SJSA1 (cell line): Measurements from ENCODE around the gene FHL2. TPM values are rescaled to one million over a fixed set of nuclear protein-coding genes. Genes with fewer than 3 reads are reported as not detected.
"Not testable (repeated sequence)": the region's sequence is repeated elsewhere in the genome, so short reads cannot be mapped to it uniquely, and the experiment has no call there.

Source experiments
- DNase-seq, 2 experiments: peaks; one replicate each; pipeline ENCODE4 v3.0.0-alpha.2; 2015 to 2020; ENCODE audit warnings: low spot score in 2 of 2, low read depth in 1 of 2
- H3K27ac ChIP-seq: fragments of 250-450 bp; sonication (Bioruptor Pico); 2 replicates; pipeline ENCODE4 v1.5.1; 2020; ENCODE audit warnings: mild to moderate bottlenecking, moderate library complexity
- H3K27me3 ChIP-seq: fragments of 250-450 bp; sonication (Bioruptor Pico); replicated peaks from 2 replicates; pipeline ENCODE4 v1.5.1; 2020; ENCODE audit warnings: mild to moderate bottlenecking, moderate library complexity
- H3K36me3 ChIP-seq: fragments of 250-450 bp; sonication (Bioruptor Pico); 2 replicates; pipeline ENCODE4 v1.5.1; 2020; ENCODE audit warnings: mild to moderate bottlenecking
- H3K4me1 ChIP-seq: fragments of 250-450 bp; sonication (Bioruptor Pico); replicated peaks from 2 replicates; pipeline ENCODE4 v1.6.1; 2021; ENCODE audit warnings: mild to moderate bottlenecking
- H3K4me3 ChIP-seq: fragments of 250-450 bp; sonication (Bioruptor Pico); 2 replicates; pipeline ENCODE4 v1.5.1; 2020; ENCODE audit warnings: mild to moderate bottlenecking
- H3K9me3 ChIP-seq: fragments of 250-450 bp; sonication (Bioruptor Pico); replicated peaks from 2 replicates; pipeline ENCODE4 v1.5.1; 2020; ENCODE audit warnings: mild to moderate bottlenecking
- total RNA-seq: library from RNA; depleted of rRNA; stranded (reverse); fragments of >200 nt; shearing (Covaris generic); gene quantifications from 2 replicates; pipeline ENCODE4 v1.2.3, GENCODE V29; 2014

Gene FHL2
- total RNA-seq, 1 experiment from 2014 or later = 190 TPM

DNA sequence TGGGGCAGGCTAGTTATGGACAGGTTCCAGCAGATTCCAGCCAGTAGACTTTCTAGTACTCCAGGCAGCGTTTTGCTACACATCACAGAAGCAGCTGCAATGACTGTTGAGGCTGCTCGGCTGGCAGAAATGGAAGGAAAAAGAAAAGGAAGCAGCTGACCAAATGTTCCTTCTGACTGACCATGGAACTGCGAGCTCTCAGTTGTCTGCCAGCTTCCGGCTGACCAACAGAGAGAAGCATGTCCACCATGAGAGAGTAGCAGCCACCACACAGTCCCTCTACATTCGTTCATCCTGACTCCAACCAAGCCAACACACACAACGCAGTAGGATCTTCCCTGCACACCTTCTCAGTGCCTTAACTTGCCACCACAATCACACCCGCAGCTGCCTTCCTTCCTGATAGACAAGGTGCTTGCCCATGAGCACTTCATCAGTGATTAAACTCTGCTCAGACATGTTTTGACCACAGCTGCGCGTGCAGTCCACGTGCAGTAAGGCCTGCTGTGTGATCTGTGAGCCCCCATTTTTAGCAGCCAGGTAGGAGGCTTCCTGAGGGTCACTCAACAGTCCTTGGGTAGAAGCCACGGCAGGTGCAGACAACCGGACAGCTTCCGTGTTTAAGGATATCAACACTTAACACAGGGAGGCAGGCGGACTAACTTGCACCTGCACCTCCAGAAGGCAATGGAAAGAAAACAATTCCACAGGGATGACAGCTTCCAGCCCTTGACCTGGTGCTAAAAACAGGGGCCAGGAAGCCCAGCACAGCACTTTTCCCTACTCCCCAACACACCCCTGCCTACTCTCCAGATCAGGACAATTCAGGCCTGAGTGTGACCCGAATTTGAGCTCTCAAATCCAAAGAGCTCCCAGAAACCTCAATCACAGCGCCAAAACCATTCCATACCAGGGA is 70.3 kb downstream of the FHL2 start:
- H3K4me1 ChIP-seq = peaks cover 61% of the 10 kb centered on the region
- H3K27ac ChIP-seq = peak overlapping the region; percentile 12; the same call in 1 of the 2 replicates
- no peaks in the 10 kb centered on the region for H3K27me3 ChIP-seq
- peak overlapping the region; percentile 76 for H3K4me3 ChIP-seq
- no peak for DNase-seq
- no peaks in the 10 kb centered on the region; the same call in 1 of the 2 replicates for H3K36me3 ChIP-seq
- no peaks in the 10 kb centered on the region for H3K9me3 ChIP-seq

DNA sequence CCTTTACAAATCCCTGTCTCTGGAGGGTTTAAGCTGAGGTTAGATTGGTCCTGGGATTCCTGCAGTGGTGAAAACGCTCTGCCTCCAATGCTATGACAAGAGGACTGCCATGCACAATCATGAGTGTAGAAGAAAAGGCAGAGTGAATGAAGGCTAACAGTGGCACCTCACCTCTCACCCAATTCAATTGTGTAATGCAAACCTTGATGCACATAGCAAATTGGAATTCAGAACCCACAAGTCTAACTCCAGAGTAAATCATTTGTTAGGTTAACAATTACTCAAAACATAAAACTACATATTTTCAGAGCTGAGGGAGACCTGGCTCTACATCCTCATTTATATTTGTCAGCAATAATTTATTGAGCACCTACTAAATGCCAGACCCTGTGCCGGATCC is 71.2 kb downstream of the FHL2 start:
- DNase-seq = no peak
- no peaks in the 10 kb centered on the region for H3K9me3 ChIP-seq
- H3K36me3 ChIP-seq = peaks cover 5% of the 10 kb centered on the region; the same call in 1 of the 2 replicates
- H3K4me1 ChIP-seq = peaks cover 66% of the 10 kb centered on the region
- H3K27ac ChIP-seq = no peak overlapping the region
- no peak overlapping the region for H3K4me3 ChIP-seq
- no peaks in the 10 kb centered on the region for H3K27me3 ChIP-seq

DNA sequence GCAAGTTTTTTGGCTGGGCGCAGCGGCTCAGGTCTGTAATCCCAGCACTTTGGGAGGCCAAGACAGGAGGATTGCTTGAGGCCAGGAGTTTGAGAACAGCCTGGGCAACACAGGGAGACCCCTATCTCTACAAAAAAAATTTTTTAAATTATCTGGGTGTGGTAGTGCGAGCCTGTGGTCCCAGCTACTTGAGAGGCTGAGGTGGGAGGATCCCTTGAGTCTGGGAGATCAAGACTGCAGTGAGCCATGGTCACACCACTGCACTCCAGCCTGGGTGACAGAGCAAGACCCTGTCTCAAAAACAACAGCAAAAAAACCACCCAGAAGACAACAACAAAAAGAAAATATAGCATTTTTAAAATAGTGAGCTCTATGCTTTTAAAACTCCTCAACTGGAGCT is 71.6 kb downstream of the FHL2 start:
- H3K36me3 ChIP-seq, DNase-seq, H3K27ac ChIP-seq, H3K27me3 ChIP-seq, H3K4me3 ChIP-seq, H3K9me3 ChIP-seq: not testable (repeated sequence)
- H3K4me1 ChIP-seq = peaks cover 70% of the 10 kb centered on the region

DNA sequence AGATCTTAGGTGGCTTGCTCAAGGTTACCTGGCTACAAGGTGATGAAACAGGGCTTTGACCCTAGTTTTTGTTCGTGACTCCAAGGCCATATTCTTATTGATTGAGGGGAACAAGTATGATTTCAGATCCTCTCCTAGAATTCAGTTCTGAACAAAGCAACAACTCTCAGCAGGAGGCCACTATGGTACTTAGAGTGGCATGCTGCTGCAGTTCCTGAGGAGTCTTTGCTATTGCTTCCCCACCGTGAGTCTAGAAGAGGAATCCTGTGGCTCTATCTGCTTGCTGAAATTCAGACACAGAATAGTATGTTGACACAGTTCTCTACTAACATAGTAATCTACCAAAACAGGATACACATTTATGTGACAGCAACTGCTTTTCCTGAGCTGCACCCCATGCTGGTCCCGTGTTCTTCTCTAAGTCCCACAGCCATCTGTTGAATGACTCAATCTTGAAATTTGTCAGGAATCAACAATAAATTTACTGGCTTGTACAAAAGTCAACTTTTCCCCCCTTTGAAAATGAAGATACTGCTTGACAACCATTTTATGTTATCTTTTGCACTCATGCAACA is 73.4 kb downstream of the FHL2 start:
- Histone ChIP-seq H3K36me3 (peaks cover 12% of the 10 kb centered on the region), H3K4me1 (peaks cover 78% of the 10 kb centered on the region), H3K27ac (peak overlapping the region; percentile 96), H3K27me3 (no peaks in the 10 kb centered on the region), H3K9me3 (no peaks in the 10 kb centered on the region), H3K4me3 (no peak overlapping the region)
- DNase-seq = peak; percentile 62 to 78

DNA sequence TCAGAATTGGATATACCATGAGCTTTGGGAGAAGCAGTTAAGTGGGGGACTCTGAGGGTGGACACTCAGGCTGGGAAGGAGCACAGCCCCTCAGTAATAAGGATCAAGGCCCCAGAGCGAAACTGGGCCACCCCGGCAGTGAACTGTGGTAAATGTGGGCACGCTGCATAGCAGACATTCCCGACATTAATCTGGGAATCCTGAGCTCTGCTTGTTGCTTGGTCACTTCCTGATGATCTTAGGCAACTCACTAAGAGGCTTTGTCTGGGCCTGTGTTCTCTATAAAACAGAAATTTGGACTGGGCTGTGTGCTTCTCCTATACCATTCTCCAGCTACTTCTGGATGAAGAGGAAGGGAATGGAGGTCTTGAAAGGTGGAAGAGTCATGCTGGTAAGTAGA is 74.1 kb downstream of the FHL2 start:
- H3K4me3 ChIP-seq = no peak overlapping the region

DNA sequence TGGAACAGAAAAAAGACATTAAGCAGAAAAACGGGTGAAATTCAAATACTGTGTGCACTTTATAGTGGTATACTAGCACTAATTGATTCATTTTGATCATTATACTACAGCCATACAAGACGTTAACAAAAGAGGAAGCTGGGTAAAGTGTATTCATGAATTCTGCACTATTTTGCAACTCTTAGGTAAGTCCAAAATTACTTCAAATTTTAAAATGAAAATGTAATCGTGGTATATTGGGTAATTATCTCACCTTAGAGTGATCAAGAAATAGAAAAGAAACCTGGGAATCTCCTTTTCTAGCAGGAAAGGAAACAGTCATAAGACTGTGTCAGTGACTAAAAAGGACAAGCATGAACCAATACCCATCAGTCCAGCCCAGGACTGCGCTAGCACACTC is 74.8 kb downstream of the FHL2 start:
- Histone ChIP-seq H3K27ac (peak overlapping the region; percentile 96), H3K36me3 (peaks cover 12% of the 10 kb centered on the region), H3K9me3 (no peaks in the 10 kb centered on the region), H3K27me3 (no peaks in the 10 kb centered on the region), H3K4me1 (peaks cover 73% of the 10 kb centered on the region), H3K4me3 (no peak overlapping the region)
- no peak for DNase-seq

More for the DNA sequence above, 74.1 kb downstream of the FHL2 start:
- Histone ChIP-seq H3K27me3 (no peaks in the 10 kb centered on the region), H3K36me3 (peaks cover 12% of the 10 kb centered on the region), H3K9me3 (no peaks in the 10 kb centered on the region), H3K27ac (peak overlapping the region; percentile 96), H3K4me1 (peaks cover 74% of the 10 kb centered on the region)
- peak; percentile 88 to 89 for DNase-seq

DNA sequence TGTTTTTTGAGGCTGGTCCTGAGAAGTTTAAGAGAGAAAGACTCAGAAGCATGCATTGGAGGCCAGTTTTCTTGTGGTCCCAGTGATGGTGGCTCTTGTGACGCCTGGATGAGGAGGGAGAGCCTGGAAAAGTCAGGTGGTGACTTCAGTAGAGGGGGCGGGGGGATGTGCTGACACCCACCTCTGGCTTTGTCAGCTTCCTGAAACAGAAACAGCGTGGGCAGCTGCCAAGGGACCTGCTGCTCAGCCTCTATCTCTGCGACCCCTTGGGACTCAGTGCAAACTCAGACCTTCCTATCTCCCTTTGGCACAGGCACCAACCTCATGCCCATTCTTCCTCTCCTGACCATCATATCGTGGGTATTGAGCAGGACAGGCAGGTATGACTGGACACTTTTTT is 75.7 kb downstream of the FHL2 start:
- no peak for DNase-seq
- Histone ChIP-seq H3K9me3 (no peaks in the 10 kb centered on the region), H3K27ac (no peak overlapping the region; the same call in 1 of the 2 replicates), H3K4me3 (no peak overlapping the region), H3K27me3 (no peaks in the 10 kb centered on the region), H3K36me3 (peaks cover 12% of the 10 kb centered on the region), H3K4me1 (peaks cover 63% of the 10 kb centered on the region)

DNA sequence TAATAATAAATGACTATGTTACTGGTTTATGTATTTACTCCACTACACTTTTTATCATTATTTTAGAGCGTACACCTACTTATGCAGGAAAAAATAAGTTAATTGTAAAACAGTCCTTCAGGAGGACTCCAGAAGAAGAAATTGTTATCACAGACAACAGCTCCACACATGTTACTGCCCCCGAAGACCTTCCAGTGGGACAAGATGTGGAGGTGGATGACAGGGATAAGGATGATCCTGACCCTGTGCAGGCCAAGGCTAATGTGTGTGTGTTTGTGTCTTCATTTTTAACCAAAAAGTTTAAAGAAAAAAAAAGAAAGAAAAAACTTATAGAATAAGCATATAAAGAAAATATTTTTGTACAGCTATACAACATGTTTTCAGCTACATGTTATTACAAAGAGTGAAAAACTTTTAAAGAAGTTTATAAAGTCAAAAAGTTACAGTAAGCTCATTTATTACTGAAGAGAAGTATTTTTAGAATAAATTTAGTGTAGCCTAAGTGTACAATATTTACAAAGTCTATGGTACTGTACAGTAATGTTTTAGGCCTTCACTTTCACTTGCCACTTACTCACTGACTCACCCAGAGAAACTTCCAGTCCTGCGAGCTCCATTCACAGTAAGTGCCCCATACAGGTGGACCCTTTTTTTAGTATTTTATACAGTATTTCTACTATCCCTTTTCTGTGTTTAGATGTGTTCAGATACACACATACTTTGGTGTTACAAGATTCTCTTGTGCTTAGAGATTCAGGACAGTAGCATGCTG is 76.8 kb downstream of the FHL2 start:
- H3K27ac ChIP-seq = no peak overlapping the region
- peaks cover 12% of the 10 kb centered on the region for H3K36me3 ChIP-seq
- H3K9me3 ChIP-seq = no peaks in the 10 kb centered on the region
- H3K4me3 ChIP-seq = no peak overlapping the region
- no peaks in the 10 kb centered on the region for H3K27me3 ChIP-seq
- H3K4me1 ChIP-seq = peaks cover 55% of the 10 kb centered on the region
- no peak for DNase-seq

DNA sequence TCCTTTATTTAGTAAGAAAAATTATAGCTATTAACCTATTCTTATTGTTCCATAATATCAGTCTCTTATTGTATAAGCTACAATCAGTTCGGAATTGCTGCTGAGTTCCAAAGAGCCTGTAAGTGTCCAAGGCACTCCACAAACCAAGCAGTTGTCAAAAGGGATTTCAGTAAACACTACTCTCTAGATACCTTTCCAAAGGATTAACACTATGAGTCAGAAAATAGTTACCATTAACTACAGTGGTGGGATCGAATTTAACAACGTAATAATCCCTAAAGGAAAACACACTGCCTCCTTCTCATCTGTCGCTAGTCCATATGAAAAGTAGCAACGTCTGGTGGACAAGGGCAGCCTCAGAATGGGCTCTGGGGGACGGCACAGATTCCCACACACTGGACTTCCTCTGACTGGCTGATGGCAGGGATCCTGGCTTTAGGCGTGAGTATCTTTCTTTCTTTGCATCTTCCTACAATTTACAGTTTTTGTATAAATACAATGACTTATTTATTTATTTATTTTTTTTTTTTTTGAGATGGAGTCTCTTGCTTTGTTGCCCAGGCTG is 78.1 kb downstream of the FHL2 start:
- no peaks in the 10 kb centered on the region for H3K9me3 ChIP-seq
- no peak for DNase-seq
- H3K27ac ChIP-seq = no peak overlapping the region

DNA sequence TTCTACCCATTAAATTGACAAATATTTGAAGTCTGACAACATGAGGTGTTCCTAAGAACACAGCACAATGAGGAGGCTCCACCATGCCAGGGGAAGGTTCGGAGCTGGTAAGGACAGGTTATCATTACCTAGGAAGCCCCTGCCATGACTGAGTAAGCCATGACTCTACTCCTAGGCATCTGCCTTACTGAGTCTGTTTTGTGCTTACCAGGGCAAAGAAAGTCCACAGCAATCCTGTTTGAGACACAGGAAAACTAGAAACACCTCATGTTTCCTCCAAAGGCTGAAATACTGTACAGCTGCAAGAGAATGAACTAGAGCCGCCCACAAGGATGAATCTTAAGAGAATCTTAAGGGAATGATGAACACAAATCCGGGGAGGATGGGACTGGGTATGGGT is 80.9 kb downstream of the FHL2 start:
- H3K4me1 ChIP-seq = peaks cover 20% of the 10 kb centered on the region
- DNase-seq = no peak

More for the DNA sequence above, 78.1 kb downstream of the FHL2 start:
- Histone ChIP-seq H3K27me3 (no peaks in the 10 kb centered on the region), H3K36me3 (peaks cover 12% of the 10 kb centered on the region), H3K4me3 (no peak overlapping the region), H3K4me1 (peaks cover 47% of the 10 kb centered on the region)

DNA sequence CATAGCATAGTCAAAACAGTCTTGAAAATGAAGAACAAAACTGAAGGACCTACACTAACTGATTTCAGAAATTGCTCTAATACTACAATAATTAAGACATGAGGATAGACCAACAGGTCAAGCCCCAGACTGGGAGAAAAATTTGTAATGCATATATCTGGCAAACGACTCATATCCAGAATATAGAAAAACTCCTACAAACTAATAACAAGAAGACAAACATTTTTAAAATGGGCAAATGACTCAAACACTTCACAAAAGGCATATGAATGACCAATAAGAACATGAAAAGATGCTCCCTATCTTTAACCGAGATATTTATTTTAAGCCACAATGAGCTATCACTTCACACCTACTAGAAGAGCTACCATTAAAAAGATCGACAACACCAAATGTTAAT is 83.5 kb downstream of the FHL2 start:
- Histone ChIP-seq H3K9me3 (no peaks in the 10 kb centered on the region), H3K4me1 (peaks cover 2% of the 10 kb centered on the region; the same call in 1 of the 2 replicates), H3K36me3 (no peaks in the 10 kb centered on the region), H3K4me3 (no peak overlapping the region), H3K27ac (no peak overlapping the region), H3K27me3 (no peaks in the 10 kb centered on the region)
- no peak for DNase-seq

More for the DNA sequence above, 80.9 kb downstream of the FHL2 start:
- Histone ChIP-seq H3K27ac (no peak overlapping the region), H3K9me3 (no peaks in the 10 kb centered on the region), H3K4me3 (no peak overlapping the region), H3K36me3 (peaks cover 10% of the 10 kb centered on the region), H3K27me3 (no peaks in the 10 kb centered on the region)

DNA sequence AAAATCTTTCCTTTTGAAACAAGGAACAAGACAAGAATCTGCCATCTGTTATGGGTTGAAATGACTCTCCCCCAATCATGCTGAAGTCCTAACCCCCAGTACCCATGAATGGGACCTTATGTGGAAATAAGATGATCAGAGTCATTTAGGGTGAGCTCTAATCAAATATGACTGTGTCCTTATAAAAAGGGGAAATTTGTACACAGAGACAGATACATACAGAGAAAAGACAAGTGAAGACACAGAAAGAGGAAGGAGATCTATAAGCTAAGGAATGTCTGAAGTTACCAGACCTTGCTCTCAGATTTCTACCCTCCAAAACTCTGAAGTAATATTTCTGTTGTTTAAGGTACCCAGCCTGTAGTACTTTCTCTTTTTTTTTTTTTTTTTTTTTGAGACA is 85.0 kb downstream of the FHL2 start:
- peaks cover 4% of the 10 kb centered on the region; the same call in 1 of the 2 replicates for H3K36me3 ChIP-seq
- H3K27ac ChIP-seq = no peak overlapping the region
- H3K4me3 ChIP-seq = no peak overlapping the region
- no peaks in the 10 kb centered on the region for H3K27me3 ChIP-seq
- no peaks in the 10 kb centered on the region for H3K9me3 ChIP-seq
- no peaks in the 10 kb centered on the region for H3K4me1 ChIP-seq
- DNase-seq = no peak
